Muscle of back (tissue), 11 donors: Measurements from ENCODE around the gene MAP3K6. TPM values are rescaled to one million over a fixed set of nuclear protein-coding genes. Genes with fewer than 3 reads are reported as not detected.

Experiments used
- DNase-seq, 3 donors: peaks; one replicate each; pipeline versions ENCODE4 v3.0.0 to v3.0.0-alpha.2; 2013
- polyA plus RNA-seq, 10 donors: library from polyadenylated mRNA; unstranded; fragments of 120-200 nt; gene quantifications; one replicate each; pipeline ENCODE4 v1.2.1, GENCODE V29; 2013; ENCODE audit not compliant: insufficient read length in 10 of 10

Gene MAP3K6
- polyA plus RNA-seq, 10 donors, result 8.7 to 14.8 (median 11.0) TPM

- DNase-seq, result no peak
These were observed 8.5 kb downstream of the MAP3K6 start for GRCh38 chr1:27358038-27358927.

GRCh38 chr1:27357281-27358037, 9.3 kb downstream of the MAP3K6 start:
- peak; percentile 26 to 88 (median 79) for DNase-seq

DNA sequence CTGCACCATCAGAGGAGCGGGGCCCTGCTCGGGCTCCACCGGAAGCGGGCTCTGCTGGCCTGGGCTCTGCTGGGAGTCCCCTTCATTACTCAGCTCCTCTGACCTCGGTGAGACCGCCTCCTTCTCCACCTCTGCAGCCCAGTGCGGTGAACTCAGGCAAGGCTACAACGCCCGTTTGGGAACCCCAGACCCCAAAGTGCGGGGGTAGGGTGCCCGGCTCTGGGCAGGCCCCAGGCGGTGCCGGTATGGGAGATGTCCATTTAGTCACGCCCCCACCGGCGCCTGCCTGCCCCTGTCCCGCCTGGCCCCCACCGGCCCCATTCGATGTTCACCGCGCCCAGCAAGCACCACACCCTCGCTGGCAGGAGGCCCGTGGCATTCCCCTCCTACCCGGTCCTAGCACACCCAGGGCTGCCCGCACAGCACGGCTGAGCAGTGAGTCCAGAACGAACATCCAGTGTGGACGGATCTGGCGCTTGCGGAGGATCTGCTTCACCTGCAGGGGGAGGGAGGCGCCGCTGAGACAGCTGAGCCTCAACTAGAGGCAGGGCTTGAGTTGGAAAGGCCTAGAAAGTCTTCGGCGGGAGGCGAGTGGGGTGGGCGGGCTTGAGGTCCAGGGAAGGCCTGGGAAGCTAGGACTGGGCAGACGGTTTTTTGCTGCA, 10.0 kb downstream of the MAP3K6 start:
- no peak for DNase-seq

DNA sequence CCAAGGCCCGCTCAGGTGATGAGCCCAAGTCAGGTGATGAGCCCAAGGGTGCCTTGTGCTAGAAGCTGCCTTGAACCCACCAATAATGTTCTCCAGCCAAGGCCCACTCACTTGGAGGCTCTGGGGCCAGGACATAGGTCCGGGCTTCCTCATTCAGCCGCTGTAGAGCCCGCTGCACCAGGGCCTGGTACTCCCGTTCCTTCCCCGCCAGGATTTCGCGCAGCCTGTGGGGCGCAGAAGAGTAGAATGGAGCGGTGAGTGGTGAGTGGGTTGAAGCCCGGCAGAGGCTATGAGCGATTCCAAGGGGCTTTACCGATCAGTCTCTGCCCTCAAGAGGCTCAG, 10.5 kb downstream of the MAP3K6 start:
- no peak for DNase-seq

- DNase-seq, result no peak
These were observed 11.1 kb downstream of the MAP3K6 start for GRCh38 chr1:27355683-27356082.

DNA sequence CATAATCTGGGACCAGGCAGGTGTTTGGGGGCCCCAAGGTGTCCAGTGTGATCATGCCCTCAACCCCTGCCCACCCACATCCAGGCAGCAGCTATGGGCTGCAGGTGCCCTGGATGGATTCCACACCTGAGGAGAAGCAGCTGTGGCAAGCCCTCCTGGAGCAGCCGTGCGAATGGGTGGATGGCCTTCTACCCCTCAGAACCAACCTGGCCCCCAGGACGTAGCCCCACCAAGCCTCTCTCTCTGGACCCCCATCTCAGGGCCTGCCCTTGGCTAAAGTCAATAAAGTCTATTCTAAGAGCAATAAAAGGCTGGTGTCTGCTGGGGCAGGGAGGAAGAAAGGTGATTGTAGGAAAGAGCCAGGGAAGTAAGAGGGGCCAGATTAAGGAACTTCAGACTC, 13.1 kb downstream of the MAP3K6 start:
- no peak for DNase-seq

GRCh38 chr1:27353166-27353565, 13.6 kb downstream of the MAP3K6 start:
- DNase-seq, result no peak

- no peak for DNase-seq
These were observed 15.1 kb downstream of the MAP3K6 start for GRCh38 chr1:27351541-27352107.

DNA sequence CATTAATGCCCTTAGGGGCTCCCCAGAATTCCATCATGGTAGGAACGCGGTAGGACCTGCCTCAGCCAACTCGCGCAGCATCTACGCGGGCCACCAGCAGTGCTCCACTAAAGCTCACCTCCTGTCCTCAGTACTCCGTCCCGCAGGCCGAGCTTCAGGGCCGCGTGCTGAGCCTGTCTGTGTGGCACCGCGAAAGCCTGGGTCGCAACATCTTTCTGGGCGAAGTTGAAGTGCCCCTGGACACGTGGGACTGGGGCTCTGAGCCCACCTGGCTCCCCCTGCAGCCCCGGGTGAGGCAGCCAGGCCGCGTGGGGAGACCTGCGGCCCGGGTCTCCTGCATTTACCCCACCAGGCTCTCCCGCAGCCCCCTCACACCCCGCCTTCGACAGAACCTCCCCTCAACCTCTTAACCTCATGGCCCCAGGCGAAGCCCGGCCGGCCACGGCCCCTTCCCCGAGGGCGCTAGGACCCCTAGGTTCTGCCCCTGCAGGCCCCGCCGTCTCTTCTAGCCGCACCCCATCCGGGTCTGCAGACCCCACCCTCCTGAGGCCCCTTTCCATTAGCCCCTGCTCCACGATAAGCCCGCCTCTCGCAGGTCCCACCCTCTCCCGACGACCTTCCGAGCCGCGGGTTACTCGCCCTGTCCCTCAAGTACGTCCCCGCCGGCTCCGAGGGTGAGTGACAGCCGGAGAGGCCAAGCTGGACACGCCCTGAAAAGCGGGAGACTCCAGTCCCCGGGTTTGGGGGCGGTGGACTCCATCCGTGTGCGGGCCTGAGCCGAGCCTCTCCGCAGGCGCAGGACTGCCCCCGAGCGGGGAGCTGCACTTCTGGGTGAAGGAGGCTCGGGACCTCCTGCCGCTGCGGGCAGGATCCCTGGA, 15.9 kb downstream of the MAP3K6 start:
- peak in 1 of 3 donors; percentile 73 for DNase-seq

DNA sequence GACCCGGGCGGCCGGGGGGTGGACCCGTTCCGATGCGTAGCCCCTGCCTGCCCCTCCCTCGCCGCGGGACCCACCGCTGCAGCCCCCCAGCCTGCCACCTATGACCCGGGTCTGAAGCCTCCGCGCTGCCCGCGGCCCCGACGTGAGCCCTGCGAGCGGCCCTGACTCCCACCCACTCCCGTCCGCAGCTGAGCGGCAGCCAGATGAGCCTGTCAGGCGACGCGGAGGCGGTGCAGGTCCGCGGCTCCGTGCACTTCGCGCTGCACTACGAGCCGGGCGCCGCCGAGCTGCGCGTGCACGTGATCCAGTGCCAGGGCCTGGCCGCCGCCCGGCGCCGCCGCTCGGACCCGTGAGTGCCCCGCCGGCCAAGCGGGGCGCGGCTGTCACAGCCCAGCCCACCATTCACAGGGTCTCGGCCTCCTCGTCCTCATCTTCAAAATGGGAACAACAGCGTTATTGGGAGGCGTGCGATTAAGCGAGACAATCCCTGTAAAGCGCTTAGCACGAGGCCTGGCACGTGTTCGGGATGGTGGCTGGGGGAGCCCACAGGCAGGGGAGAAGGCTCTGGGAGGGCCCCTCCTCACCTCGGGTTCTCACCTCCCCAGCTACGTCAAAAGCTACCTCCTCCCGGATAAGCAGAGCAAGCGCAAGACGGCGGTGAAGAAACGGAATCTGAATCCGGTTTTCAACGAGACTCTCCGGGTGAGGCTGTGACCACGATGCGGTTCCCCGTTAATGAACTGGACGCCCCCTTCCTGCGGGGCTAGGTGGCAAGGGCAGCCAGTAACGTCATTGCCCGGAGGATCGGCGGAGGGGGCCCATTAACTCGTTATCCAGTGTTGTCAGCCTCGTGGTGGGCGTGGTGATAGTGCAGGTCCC, 16.7 kb downstream of the MAP3K6 start:
- DNase-seq, result peak; percentile 42 to 87 (median 67)

DNA sequence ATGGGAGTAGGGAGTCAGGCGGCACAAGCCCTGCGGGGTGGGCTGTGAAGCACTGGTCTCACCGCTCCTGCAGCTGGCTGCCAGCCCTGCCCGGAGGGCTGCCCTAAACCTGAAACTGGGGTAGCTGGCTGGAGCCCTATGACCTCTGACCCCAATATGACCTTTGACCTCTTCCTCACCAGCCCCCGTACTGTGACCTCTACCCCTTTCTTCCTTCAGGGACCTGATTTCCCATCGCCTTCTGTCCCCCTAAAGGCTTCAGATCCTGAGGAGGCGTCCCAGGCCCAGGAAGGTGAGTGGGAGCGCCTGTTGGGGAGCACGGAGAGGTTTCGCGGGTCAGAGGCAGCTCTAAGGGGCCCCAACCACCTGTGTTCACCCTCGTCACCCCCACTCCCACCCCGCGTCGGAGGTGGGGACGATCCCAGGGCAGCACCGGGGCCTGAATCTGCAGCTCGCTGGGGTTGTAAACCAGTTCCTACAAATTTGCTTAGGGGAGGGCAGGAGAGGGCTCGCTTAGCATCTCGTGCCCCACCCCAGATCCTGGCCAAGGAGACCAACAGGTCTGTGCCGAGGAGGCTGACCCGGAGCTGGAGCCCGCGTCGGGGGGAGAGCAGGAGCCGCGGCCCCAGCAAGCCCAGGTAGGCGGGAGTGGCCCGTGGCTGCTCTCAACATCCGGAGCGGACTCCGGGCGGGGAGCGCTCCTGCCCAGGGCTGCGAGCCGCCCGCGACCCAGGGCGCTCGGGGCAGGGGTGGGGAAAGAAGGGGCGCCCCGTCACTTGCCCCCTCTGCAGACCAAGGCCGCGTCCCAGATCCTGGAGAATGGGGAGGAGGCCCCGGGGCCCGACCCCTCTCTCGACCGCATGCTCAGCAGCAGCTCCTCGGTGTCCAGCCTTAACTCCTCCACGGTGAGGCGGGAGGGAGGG, 17.6 kb downstream of the MAP3K6 start:
- DNase-seq, result no peak

GRCh38 chr1:27346991-27347624, 19.7 kb downstream of the MAP3K6 start:
- DNase-seq, result no peak

DNA sequence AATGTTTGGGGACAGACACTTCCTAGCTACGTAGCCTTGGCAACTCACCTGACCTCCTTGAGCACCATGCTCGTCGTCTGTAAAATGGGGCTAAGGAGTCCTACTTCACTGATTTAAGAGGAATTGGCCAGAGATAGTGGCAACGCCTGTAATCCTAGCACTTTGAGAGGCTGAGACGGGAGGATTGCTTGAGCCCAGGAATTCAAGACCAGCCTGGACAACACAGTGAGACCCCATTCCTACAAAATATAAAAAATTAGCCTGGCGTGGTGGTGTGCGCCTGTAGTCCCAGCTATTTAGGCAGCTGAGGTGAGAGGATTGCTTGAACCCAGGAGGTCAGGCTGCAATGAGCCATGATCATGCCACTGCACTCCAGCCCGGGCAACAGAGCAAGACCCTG, 20.4 kb downstream of the MAP3K6 start:
- DNase-seq, result no peak

DNA sequence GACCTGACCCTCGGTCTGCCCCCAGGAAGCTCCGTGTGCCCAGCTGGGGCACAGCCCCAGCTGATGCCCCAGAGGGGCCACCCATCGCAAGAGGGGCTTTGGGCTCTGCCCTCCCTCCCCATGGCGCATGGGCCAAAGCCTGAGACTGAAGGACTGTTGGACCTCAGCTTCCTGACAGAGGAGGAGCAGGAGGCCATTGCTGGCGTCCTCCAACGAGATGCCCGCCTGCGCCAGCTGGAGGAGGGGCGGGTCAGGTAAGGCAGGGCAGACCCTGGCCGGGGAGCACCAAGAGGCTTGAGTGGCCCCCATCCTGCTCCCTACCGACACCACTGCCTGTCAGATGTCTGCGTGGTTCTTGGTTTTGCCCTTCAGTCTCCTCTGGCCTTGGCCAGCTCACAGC, 21.5 kb downstream of the MAP3K6 start:
- DNase-seq, result no peak

DNA sequence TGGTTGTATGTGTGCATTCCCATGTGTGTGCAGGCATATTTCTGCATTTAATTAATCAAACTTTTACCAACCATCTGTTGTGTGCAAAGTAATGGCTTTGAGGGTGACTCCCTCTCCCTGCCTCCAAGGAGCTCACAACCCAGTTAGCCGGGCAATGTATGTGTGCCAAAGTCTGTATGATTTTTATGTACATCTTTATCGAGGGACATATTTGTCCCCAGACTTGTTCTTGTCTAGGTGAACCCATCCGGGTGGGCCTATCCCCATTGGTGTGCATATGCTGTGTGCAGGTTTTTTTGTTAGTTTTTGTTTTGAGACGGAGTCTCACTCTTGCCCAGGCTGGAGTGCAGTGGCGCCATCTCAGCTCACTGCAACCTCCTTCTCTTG, 23.1 kb downstream of the MAP3K6 start:
- no peak for DNase-seq

GRCh38 chr1:27342778-27343638, 23.8 kb downstream of the MAP3K6 start:
- DNase-seq, result no peak

DNA sequence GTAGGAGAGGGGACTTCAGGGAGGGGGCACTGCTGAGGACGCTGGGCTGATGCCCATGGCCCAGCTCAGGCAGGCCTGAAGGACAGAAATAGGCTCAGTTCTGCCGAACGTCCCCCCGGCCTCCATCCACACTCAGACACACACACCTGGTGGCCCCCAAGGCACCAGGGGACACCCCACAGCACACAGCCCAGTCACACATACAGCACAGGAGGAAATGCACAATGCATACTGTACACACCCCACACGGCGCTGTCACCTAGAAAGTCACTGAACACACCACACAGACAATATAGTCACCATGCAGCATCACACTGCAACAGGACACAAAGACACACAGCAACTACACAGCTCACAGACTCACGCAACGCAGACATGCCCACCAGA, 24.4 kb downstream of the MAP3K6 start:
- no peak for DNase-seq
